ENCODE measurements around the gene STK40. TPM values are rescaled to one million over a fixed set of nuclear protein-coding genes. Genes with fewer than 3 reads are reported as not detected.

The STK40 gene
- total RNA-seq, 2 experiments from 2014 or later, result 39.6 to 40.6 TPM

DNA sequence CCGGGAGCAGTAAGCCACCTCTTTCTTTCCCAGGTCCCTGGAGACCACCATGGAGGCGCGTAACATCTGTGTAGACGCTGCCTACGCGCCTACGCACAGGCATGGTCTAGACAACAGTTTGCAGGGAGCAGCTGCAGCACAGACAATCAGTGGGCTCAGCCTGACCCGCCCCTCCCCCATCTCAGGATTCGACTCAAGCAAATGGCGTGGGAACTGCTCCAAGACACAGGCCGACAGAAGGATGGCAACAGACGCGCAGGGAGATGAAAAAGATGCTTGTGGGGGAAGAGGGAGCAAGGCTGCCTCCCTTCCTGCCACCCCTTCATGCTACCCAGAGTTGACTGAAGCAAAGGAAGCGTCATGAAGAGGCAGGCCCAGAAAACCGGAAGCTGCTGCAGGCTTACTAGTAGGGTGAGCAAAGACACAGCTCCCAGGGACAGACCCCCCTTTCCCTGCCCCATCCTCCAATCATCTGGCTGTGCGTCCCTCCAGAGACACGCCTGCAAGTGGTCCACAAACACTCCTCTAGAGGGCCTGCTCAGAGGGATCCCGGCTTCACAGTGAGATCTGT, 19.5 kb downstream of the STK40 start:
- H3K4me1 Mint-ChIP-seq (ENCODE audit: low read depth), result peaks cover 50% of the 10 kb centered on the region
- peak overlapping the region; percentile 13 for H3K4me3 Mint-ChIP-seq
- no peaks in the 10 kb centered on the region for H3K9me3 Mint-ChIP-seq
- H3K27me3 Mint-ChIP-seq (ENCODE audit: low read depth), result no peaks in the 10 kb centered on the region
- peak overlapping the region; percentile 89 for H3K27ac Mint-ChIP-seq
- intact Hi-C loops (cut with micrococcal nuclease), result no loop called here
- H3K36me3 Mint-ChIP-seq (ENCODE audit: low read depth), result peaks cover 3% of the 10 kb centered on the region
- CTCF ChIA-PET, result interaction anchor here (0.7 to 5.1 kb wide), 18 partner anchors 9 to 231 kb away, joined by 3 to 53 read pairs (median 8); partner anchors contain the start of genes SH3D21 and TRAPPC3
- peak; percentile 80 for DNase-seq

DNA sequence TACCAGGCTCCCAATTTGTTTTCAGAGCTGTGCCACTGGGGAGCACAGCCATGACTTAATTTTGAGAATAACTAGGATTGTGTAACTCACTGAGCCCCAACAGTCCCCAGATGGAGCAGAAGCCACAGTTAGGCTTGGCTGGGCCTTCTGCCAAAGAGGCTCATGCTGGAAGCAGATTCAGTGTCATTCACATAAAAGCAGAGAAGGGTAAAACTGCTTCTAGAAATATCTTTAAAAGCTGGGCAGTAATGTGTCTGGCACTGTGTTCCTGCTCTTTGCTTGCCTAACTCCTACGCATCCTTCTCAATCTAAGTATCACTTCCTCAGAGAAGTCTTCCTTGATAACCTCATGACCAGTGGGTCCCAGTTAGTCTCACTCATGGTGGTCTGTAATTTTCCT, 20.3 kb downstream of the STK40 start:
- intact Hi-C loops (cut with micrococcal nuclease), result no loop called here
- Mint-ChIP-seq H3K27me3 (ENCODE audit: low read depth) (no peaks in the 10 kb centered on the region), H3K4me1 (ENCODE audit: low read depth) (peaks cover 55% of the 10 kb centered on the region), H3K9me3 (no peaks in the 10 kb centered on the region), H3K4me3 (no peak overlapping the region), H3K27ac (peak overlapping the region; percentile 89), H3K36me3 (ENCODE audit: low read depth) (peaks cover 3% of the 10 kb centered on the region)
- CTCF ChIA-PET, result interaction anchor here (1.9 to 5.1 kb wide), 4 partner anchors 11 to 34 kb away, joined by 5 to 53 read pairs (median 22); no protein-coding TSS in a partner anchor
- no peak for DNase-seq

DNA sequence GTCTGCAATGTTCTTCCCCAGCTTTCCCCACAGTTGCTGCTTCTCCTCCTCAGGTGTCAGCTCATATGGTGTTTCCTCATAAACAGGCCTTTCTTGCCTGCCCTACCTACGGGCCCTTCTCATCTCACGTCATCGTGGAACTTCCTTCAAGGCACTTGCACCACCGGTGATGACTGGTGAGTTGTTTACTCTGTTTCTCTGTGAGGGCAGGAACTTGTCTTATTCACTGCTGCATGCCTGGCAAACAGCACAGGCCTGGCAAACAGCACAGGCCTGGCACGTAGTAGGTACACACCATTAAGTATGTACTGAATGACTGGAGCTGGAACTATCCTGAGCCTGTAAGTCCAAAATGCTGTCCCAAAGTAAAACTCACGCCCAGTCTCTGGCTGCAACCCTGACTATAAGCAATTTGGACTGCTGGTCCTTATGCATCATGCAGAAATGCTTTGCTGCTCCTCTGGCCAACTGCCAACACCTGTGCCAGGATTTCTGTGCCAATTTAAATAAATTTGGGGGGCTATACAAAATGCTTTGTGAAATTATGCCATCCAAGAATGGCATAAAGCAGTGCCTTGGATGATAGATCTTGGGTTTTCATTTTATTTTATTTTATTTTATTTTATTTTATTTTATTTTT, 25.7 kb downstream of the STK40 start:
- H3K36me3 Mint-ChIP-seq (ENCODE audit: low read depth), result peaks cover 16% of the 10 kb centered on the region

DNA sequence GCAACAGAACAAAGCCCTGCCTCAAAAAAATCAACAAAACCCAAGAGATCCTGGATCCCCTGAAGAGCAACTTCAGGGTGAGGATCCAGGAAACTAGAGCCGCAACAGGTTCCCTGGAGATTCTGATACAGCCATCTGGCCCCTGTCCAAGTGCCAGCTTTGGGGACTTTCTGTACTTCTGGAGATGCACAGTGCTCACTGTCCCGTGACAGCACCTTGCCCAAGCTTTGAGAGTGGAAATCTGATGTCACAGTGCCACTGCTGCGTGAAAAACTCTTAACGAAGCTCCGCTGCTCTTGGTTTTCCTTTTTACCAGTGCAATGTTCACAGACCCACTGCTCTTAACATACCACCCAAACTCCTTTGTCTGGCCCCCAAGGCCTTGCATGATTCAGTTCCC, 26.3 kb downstream of the STK40 start:
- H3K27ac Mint-ChIP-seq, result peak overlapping the region; percentile 77
- no peak overlapping the region for H3K4me3 Mint-ChIP-seq
- peaks cover 24% of the 10 kb centered on the region for H3K4me1 Mint-ChIP-seq (ENCODE audit: low read depth)
- H3K27me3 Mint-ChIP-seq (ENCODE audit: low read depth), result no peaks in the 10 kb centered on the region
- CTCF ChIA-PET, result interaction anchor here (0.8 to 2.7 kb wide), 5 partner anchors 8 to 17 kb away, joined by 3 to 15 read pairs (median 5); no protein-coding TSS in a partner anchor
- H3K36me3 Mint-ChIP-seq (ENCODE audit: low read depth), result peaks cover 18% of the 10 kb centered on the region
- no peak for DNase-seq
- no peaks in the 10 kb centered on the region for H3K9me3 Mint-ChIP-seq
- intact Hi-C loops (cut with micrococcal nuclease), result no loop called here

More for the DNA sequence above, 25.7 kb downstream of the STK40 start:
- Mint-ChIP-seq H3K9me3 (no peaks in the 10 kb centered on the region), H3K4me1 (ENCODE audit: low read depth) (peaks cover 25% of the 10 kb centered on the region), H3K27me3 (ENCODE audit: low read depth) (no peaks in the 10 kb centered on the region), H3K27ac (peak overlapping the region; percentile 77), H3K4me3 (no peak overlapping the region)
- CTCF ChIA-PET, result interaction anchor here (0.6 to 2.7 kb wide), 5 partner anchors 9 to 122 kb away, joined by 3 to 15 read pairs (median 5); no protein-coding TSS in a partner anchor
- intact Hi-C loops (cut with micrococcal nuclease), result no loop called here
- peak; percentile 66 for DNase-seq

DNA sequence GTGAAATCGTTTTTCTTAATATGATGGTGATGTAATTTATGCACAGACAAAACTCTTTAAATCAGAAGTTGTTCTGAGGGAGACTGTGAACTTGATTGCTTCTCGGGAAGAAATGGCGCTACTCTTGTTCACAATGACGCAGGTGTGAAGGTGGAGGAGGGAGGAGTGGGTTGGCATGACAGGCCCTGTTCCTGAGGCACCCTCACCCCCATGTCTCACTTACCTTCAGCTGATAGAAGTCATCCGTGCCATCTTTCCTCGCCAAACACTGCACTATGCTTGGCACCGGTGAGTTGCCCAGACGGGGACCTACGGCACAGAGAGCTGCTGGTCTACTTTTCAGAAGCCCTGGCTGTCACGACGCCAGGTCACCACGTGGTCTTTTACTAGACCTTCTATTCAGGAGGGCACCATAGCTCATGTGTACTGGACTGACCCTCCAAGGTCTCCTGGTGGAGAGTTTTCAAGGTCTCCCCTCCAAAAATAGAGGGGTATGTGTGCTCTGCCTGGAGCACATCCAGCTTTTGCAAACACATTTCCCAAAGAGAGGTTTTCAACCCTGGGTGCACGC, 27.1 kb downstream of the STK40 start:
- H3K4me3 Mint-ChIP-seq, result no peak overlapping the region
- H3K27ac Mint-ChIP-seq, result peak overlapping the region; percentile 77

DNA sequence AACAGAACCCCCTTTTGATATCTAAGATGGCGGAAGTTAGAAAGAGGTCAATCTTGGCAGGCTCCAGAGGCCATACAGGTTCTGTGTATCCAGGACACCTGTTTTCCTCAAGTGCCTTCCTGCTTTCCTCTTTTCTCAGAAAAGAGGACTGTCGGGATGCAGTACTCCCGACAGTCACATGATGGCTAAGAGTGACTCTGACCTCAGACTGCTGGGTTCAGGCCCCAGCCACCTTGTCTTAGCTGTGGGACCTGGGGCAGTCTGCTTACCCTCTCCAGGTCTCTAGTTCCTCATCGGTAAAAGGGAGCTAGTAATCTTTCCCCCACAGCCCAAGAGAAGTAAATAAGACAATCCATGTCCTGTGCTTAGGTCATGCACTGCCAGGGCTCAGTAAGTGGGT, 29.9 kb downstream of the STK40 start:
- intact Hi-C loops (cut with micrococcal nuclease), result no loop called here
- no peak for DNase-seq
- Mint-ChIP-seq H3K27me3 (ENCODE audit: low read depth) (no peaks in the 10 kb centered on the region), H3K27ac (no peak overlapping the region), H3K4me1 (ENCODE audit: low read depth) (peaks cover 34% of the 10 kb centered on the region), H3K4me3 (no peak overlapping the region), H3K9me3 (no peaks in the 10 kb centered on the region), H3K36me3 (ENCODE audit: low read depth) (peaks cover 22% of the 10 kb centered on the region)
- CTCF ChIA-PET, result no interaction called here

More for the DNA sequence above, 27.1 kb downstream of the STK40 start:
- CTCF ChIA-PET, result interaction anchor here (1.2 to 1.4 kb wide), 2 partner anchors 7 to 9 kb away, joined by 3 to 5 read pairs; no protein-coding TSS in a partner anchor
- peaks cover 24% of the 10 kb centered on the region for H3K4me1 Mint-ChIP-seq (ENCODE audit: low read depth)
- intact Hi-C loops (cut with micrococcal nuclease), result no loop called here
- H3K36me3 Mint-ChIP-seq (ENCODE audit: low read depth), result peaks cover 21% of the 10 kb centered on the region
- H3K27me3 Mint-ChIP-seq (ENCODE audit: low read depth), result no peaks in the 10 kb centered on the region
- H3K9me3 Mint-ChIP-seq, result no peaks in the 10 kb centered on the region
- no peak for DNase-seq

DNA sequence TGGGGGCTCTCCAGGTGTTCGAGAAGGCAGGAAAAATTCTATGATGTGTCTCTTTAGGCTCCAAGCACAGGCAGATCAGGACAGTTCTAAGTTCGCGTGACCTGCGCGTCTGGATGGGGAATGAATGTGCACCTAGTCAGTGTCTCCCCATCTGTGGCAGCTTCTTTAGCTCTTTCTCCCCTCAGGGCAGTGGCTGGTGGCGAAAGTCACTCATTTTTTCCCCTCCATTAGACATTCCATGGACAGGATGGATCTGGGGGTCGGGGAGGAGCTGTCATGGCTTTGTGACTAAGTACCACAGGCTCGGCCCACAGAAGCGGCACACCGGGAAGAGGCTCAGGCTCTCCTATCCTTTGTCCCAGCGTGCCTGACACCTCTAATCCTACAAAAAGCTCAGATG, 31.2 kb downstream of the STK40 start:
- no peak overlapping the region for H3K27ac Mint-ChIP-seq
- no peak for DNase-seq
- H3K27me3 Mint-ChIP-seq (ENCODE audit: low read depth), result no peaks in the 10 kb centered on the region
- peaks cover 33% of the 10 kb centered on the region for H3K4me1 Mint-ChIP-seq (ENCODE audit: low read depth)
- intact Hi-C loops (cut with micrococcal nuclease), result no loop called here
- no peaks in the 10 kb centered on the region for H3K9me3 Mint-ChIP-seq
- CTCF ChIA-PET, result interaction anchor here (1.1 to 1.7 kb wide), 2 partner anchors 12 to 14 kb away, joined by 3 to 5 read pairs; no protein-coding TSS in a partner anchor
- peaks cover 17% of the 10 kb centered on the region for H3K36me3 Mint-ChIP-seq (ENCODE audit: low read depth)
- no peak overlapping the region for H3K4me3 Mint-ChIP-seq

DNA sequence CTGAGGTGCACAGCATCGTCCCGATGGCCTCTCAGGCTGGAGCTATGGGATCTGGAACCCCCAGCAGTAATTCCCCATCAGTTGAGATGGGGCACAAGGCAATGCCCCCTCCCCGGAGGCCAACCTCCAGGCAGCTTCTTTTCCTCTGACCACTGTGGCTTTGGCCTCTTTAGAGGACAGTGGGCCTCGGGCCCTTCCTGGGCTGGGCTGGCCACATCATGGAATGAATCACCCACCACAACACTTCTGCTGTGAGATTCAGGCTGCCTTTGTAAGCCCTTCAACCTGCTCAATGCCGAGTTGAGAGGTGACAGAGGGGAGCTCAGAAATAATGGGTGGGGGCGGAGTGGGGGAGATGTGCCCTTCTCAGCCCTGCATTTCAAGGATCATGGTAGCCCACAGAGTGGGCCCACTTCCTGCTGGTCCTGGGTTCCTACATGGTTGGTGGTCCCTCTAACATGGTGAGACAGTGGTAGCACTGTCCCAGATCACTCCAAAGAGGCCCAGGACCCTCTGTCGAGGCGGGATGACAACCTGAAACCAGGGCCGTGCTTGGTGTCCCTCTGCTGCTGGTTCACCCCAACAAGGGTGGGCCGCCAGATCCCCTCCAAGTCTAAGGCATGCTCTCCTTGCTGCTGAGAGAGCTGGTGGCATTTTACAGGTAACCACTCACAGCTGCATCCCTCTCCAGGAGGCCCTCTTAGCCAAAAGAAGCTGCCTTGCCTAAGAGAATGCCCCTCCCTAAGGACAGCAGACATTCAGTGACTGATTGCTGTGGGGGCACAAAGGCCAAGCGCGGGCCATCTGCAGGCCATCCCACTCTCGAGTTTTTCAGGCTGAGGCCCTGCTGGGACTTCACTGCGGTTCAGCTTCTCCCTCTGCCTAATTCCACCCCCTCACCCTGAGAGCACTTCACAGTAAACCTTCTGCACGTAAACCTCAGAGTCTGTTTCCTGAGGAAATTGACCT, 32.5 kb downstream of the STK40 start:
- Mint-ChIP-seq H3K4me3 (no peak overlapping the region), H3K27me3 (ENCODE audit: low read depth) (no peaks in the 10 kb centered on the region), H3K36me3 (ENCODE audit: low read depth) (peaks cover 15% of the 10 kb centered on the region), H3K4me1 (ENCODE audit: low read depth) (peaks cover 30% of the 10 kb centered on the region), H3K9me3 (no peaks in the 10 kb centered on the region), H3K27ac (no peak overlapping the region)
- CTCF ChIA-PET, result interaction anchor here (1.1 to 2.3 kb wide), 4 partner anchors 11 to 31 kb away, joined by 4 to 16 read pairs (median 4); no protein-coding TSS in a partner anchor
- intact Hi-C loops (cut with micrococcal nuclease), result no loop called here
- DNase-seq, result no peak

DNA sequence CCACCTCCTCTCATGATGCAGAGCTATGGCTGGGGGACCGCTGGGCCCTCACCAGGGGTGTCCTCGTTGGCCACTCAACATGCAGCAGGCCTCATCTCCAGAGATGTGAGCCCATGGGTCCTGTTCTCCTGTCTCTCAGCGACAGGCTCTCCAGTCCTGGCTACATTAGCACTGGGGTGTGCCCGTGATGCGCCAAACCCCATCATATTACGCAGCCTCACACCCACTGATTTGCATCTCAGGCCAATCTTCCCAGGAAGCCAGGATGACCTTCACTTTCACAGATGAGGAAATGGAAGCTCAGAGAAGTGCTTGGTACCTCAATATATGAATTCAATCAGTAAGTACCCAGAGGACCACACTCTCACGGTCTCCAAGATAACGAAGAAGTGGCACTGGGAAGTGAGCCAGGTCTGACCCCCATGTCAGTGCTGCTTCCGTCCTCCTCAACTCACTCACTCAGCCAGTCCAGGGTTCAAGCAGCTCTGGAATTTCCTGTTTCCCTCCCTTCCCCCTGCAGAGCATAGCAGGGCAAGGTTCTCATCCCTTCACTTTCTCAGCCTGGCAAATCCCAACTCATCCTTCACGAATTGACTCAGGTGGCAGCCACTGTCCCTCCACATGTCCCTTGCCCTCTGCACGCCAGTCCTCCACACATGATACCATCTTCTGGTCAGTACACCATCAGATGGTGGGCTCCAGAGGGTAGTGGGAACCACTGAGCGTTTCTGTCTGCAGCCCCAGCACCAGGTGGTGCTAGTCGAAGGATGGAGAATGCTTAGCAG, 33.4 kb downstream of the STK40 start:
- CTCF ChIA-PET, result interaction anchor here (1.0 to 2.3 kb wide), 5 partner anchors 7 to 32 kb away, joined by 3 to 16 read pairs (median 4); no protein-coding TSS in a partner anchor
- intact Hi-C loops (cut with micrococcal nuclease), result no loop called here
- Mint-ChIP-seq H3K27me3 (ENCODE audit: low read depth) (no peaks in the 10 kb centered on the region), H3K27ac (no peak overlapping the region), H3K36me3 (ENCODE audit: low read depth) (peaks cover 13% of the 10 kb centered on the region), H3K4me1 (ENCODE audit: low read depth) (peaks cover 30% of the 10 kb centered on the region), H3K4me3 (no peak overlapping the region), H3K9me3 (no peaks in the 10 kb centered on the region)
- no peak for DNase-seq

DNA sequence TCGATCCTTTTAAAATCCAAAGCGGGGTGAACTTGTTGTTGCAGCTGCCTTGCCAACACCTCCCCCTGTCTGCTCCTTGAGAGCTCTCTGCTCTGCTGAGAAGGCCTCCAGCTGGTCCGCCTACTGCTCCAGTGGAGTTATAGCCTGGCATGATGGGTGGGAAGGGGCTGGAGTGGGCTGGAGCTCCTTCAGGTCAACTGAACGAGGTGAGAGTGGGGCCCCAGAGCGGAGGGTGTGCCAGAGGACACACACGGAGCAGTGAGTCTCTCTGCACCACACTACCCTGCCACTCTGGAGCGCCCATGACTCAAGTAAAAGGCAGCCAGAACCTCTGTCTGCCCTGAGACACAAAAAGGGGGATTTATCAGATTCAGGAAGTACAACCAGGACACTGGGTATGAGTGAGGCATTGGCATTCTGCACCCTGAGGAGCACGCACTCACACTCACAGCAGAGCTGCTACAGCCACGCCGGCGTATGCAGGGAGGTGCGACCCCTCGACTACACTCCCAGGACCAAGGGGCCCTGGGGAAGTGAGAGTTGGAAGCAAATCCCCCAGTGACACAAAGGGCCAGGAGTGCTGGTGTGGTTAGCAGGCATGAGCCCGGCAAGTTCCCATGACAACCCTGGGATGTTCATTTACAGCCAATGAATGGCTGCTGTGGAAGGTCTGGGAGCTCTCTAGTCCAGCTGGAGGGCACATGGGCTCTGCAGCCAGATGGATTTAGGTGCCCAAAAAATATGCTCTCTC, 34.3 kb downstream of the STK40 start:
- H3K4me1 Mint-ChIP-seq (ENCODE audit: low read depth), result peaks cover 30% of the 10 kb centered on the region
- no peaks in the 10 kb centered on the region for H3K9me3 Mint-ChIP-seq
- no peak overlapping the region for H3K4me3 Mint-ChIP-seq
- H3K36me3 Mint-ChIP-seq (ENCODE audit: low read depth), result peaks cover 14% of the 10 kb centered on the region
- intact Hi-C loops (cut with micrococcal nuclease), result loop anchor here (1.0 to 2.0 kb wide), 2 partner anchors 17 to 33 kb away; no protein-coding TSS in a partner anchor
- no peaks in the 10 kb centered on the region for H3K27me3 Mint-ChIP-seq (ENCODE audit: low read depth)
- H3K27ac Mint-ChIP-seq, result peak overlapping the region; percentile 36
- CTCF ChIA-PET, result interaction anchor here (1.0 to 5.2 kb wide), 7 partner anchors 8 to 190 kb away, joined by 3 to 37 read pairs (median 4); no protein-coding TSS in a partner anchor
- DNase-seq, result no peak
